BJ (cell line): Measurements from ENCODE around the gene C1GALT1. TPM values are rescaled to one million over a fixed set of nuclear protein-coding genes. Genes with fewer than 3 reads are reported as not detected.

ENCODE experiments used
- CTCF ChIA-PET: fragments of 350-600 bp; formaldehyde crosslinking; extraction: SDS; loops from one replicate; lab custom pipeline; 2021; ENCODE audit warnings: antibody characterized with exemption, inconsistent platforms; lab: Yijun Ruan, JAX
- POLR2A ChIA-PET: fragments of 300-600 bp; sonication (Branson Sonifier 250); formaldehyde crosslinking; extraction: SDS; loops from one replicate; lab custom pipeline; 2021; ENCODE audit warnings: antibody characterized with exemption; lab: Charles Lee
- DNase-seq: peaks from one replicate; pipeline ENCODE4 v3.0.0-alpha.2; 2011; ENCODE audit warnings: low read depth
- H3K27me3 ChIP-seq: 2 replicates; pipeline ENCODE4 v1.6.0; 2011; ENCODE audit warnings: low read length; ENCODE audit not compliant: control insufficient read depth, insufficient read depth
- H3K36me3 ChIP-seq: 2 replicates; pipeline ENCODE4 v1.5.1; 2011; ENCODE audit warnings: low read length; ENCODE audit not compliant: control insufficient read depth, insufficient read depth
- H3K4me3 ChIP-seq: 2 replicates; pipeline ENCODE4 v1.5.1; 2011; ENCODE audit warnings: low read depth, mild to moderate bottlenecking, control low read depth, low read length
- polyA plus RNA-seq: library from polyadenylated mRNA; depleted of rRNA; stranded (reverse); fragments of >200 nt; gene quantifications from 2 replicates; pipeline ENCODE4 v1.2.3, GENCODE V29; 2011
- TF ChIP-seq, protein P1 (sequence below): IDR thresholded peaks from 2 replicates; pipeline ENCODE4 v1.5.1; 2011; ENCODE audit warnings: low read depth, mild to moderate bottlenecking, control low read depth, inconsistent platforms, low read length, moderate library complexity; ENCODE audit not compliant: insufficient read depth

Gene C1GALT1
- polyA plus RNA-seq, 1 experiment: 7.9 TPM

DNA sequence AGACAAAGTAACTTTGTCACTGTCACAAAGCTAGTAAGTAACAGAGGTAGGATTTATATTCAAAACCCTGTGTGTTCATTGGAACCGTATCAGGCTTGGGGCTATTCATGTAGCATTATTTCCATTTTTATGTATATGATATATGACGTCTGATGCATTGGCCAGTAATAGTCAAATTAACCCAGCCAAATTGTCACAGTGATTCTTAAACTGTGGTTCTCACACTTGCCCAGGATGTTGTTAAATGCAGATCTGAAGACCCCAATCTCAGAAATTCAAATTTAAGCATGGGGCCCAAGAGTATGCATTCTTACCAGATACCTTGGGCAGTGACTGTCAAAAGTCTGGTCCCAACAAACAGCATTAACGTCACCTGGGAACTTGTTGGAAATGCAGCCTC, 63.9 kb downstream of the C1GALT1 start:
- no peak for DNase-seq
- ChIA-PET POLR2A (no interaction called here), CTCF (no interaction called here)
- TF ChIP-seq, protein P1, sequence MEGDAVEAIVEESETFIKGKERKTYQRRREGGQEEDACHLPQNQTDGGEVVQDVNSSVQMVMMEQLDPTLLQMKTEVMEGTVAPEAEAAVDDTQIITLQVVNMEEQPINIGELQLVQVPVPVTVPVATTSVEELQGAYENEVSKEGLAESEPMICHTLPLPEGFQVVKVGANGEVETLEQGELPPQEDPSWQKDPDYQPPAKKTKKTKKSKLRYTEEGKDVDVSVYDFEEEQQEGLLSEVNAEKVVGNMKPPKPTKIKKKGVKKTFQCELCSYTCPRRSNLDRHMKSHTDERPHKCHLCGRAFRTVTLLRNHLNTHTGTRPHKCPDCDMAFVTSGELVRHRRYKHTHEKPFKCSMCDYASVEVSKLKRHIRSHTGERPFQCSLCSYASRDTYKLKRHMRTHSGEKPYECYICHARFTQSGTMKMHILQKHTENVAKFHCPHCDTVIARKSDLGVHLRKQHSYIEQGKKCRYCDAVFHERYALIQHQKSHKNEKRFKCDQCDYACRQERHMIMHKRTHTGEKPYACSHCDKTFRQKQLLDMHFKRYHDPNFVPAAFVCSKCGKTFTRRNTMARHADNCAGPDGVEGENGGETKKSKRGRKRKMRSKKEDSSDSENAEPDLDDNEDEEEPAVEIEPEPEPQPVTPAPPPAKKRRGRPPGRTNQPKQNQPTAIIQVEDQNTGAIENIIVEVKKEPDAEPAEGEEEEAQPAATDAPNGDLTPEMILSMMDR: no peak
- Histone ChIP-seq H3K36me3 (no peaks in the 10 kb centered on the region), H3K27me3 (no peaks in the 10 kb centered on the region), H3K4me3 (no peak overlapping the region)

DNA sequence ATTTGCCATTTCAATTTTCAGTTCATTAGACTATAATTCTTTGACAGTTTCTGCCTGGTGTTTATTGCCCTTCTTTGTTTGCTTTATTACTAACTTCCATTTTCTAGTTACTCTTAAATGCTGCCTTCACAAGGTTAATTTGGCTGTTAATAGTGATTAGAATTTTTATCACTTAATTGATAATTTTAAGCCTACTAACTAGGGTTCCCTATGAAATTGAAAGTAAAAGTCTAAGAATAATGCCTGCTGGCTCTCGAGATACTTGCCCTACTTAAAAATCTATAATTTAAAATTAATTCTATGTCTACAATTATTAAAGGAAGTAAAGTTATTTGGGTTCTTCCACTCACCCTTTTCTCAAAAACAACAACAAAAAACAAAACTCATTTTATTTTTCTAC, 65.3 kb downstream of the C1GALT1 start:
- no peak for DNase-seq
- Histone ChIP-seq H3K4me3 (no peak overlapping the region), H3K27me3 (no peaks in the 10 kb centered on the region), H3K36me3 (no peaks in the 10 kb centered on the region)
- TF ChIP-seq, protein P1: no peak
- POLR2A ChIA-PET: no interaction called here
- CTCF ChIA-PET: no interaction called here

DNA sequence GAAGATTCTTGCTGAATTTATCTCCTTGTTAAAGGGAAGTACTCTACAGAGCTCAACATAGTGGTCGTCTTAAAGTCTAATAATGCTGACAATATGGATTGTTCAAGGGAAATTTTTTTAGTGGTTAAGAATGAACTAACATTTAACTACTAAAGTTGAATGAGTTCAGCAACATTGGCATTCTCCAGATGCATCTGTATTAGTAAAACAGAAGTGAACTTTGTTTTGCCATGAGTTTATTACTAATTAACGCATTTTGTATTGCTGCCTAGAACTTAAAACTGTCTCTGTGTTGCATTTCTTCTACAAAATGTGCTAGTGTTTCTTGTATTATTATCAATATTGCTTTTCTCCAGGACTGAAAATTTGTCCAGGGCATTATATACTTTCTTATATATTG, 67.5 kb downstream of the C1GALT1 start:
- Histone ChIP-seq H3K27me3 (no peaks in the 10 kb centered on the region), H3K4me3 (no peak overlapping the region), H3K36me3 (no peaks in the 10 kb centered on the region)
- DNase-seq: no peak
- TF ChIP-seq, protein P1: no peak
- POLR2A ChIA-PET: no interaction called here
- CTCF ChIA-PET: no interaction called here

DNA sequence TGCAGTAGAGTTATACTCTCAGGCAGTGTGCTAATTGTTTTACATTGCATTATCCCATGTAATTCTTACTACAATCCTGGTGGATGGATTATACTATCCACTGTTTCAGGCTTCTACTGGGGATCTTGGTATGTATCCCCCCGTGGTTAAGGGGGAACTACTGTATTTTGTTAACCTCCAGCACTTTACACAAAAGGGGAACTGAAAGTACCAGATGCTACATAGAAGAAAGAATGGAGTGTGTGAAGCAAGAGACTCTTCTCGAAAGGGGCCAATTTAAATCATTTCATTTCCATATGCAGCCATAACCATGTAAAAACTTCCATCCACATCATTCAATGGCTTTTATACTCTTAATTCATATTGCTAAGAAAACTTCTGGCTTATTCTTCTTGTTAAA, 69.4 kb downstream of the C1GALT1 start:
- CTCF ChIA-PET: no interaction called here
- POLR2A ChIA-PET: no interaction called here
- no peaks in the 10 kb centered on the region for H3K27me3 ChIP-seq
- H3K4me3 ChIP-seq: no peak overlapping the region
- TF ChIP-seq, protein P1: no peak
- no peaks in the 10 kb centered on the region for H3K36me3 ChIP-seq
- DNase-seq: no peak

DNA sequence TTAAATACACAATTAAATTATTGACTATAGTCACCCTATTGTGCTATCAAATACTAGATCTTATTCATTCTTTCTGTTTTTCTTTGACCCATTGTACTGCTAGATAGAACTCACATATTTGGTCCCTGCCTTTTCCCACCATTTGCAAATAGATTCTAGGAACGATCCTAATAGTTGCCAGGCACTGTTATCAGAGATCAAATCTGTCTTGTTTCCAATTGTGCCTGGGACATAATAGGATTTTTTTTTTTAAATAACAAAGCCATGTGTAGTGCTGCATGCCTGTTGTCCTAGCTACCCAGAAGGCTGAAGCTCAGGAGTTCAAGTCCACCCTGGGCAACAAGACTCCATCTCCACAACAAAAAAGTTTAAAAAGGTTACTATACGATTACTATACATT, 72.0 kb downstream of the C1GALT1 start:
- TF ChIP-seq, protein P1: no peak
- H3K36me3 ChIP-seq: no peaks in the 10 kb centered on the region
- H3K27me3 ChIP-seq: no peaks in the 10 kb centered on the region
- POLR2A ChIA-PET: no interaction called here
- DNase-seq: no peak
- CTCF ChIA-PET: interaction anchor here (1.4 kb wide), 1 partner anchor 10 kb away, joined by 3 read pairs; no protein-coding TSS in a partner anchor
- H3K4me3 ChIP-seq: no peak overlapping the region
